OCI-LY7 (cell line): ENCODE data around the gene FABP6. TPM values are rescaled to one million over a fixed set of nuclear protein-coding genes. Genes with fewer than 3 reads are reported as not detected.

Source experiments
- BruUV-seq: library from RNA; stranded (reverse); fragments of 400-500 nt; replicated peaks from 2 replicates; lab custom pipeline; 2021; lab: Mats Ljungman, UMichigan
- CTCF ChIA-PET: fragments of 300-600 bp; sonication (Branson Sonifier 250); formaldehyde crosslinking; loops from one replicate; lab custom pipeline; 2022; ENCODE audit warnings: antibody characterized with exemption; ENCODE audit not compliant: unreplicated experiment; lab: Charles Lee
- POLR2A ChIA-PET: fragments of 300-600 bp; sonication (Branson Sonifier 250); formaldehyde crosslinking; loops from one replicate; lab custom pipeline; 2022; ENCODE audit warnings: antibody characterized with exemption; lab: Charles Lee
- DNase-seq: peaks from one replicate; pipeline ENCODE4 v3.0.0-alpha.2; 2015; ENCODE audit warnings: low spot score
- H2AFZ ChIP-seq: fragments of 200-600 bp; sonication (generic), shearing (Covaris generic); 2 replicates; pipeline ENCODE4 v1.6.1; 2014; ENCODE audit warnings: mild to moderate bottlenecking, antibody characterized with exemption, low read length, moderate library complexity
- H3K27ac ChIP-seq: fragments of 200-600 bp; sonication (generic); 2 replicates; pipeline ENCODE4 v1.5.1; 2014; ENCODE audit warnings: mixed run types, low read depth, mild to moderate bottlenecking, moderate library complexity, low read length, inconsistent platforms; ENCODE audit not compliant: poor library complexity, severe bottlenecking
- H3K36me3 ChIP-seq: fragments of 200-600 bp; sonication (generic); 2 replicates; pipeline ENCODE4 v1.6.1; 2014; ENCODE audit warnings: mild to moderate bottlenecking, antibody characterized with exemption, low read length, moderate library complexity, mixed read lengths; ENCODE audit not compliant: insufficient read depth
- H3K4me1 ChIP-seq: fragments of 200-600 bp; sonication (generic); 2 replicates; pipeline ENCODE4 v1.5.1; 2014; ENCODE audit warnings: mild to moderate bottlenecking, low read length; ENCODE audit not compliant: insufficient read depth, poor library complexity, severe bottlenecking
- H3K4me2 ChIP-seq: fragments of 200-600 bp; sonication (generic); 2 replicates; pipeline ENCODE4 v1.6.1; 2014; ENCODE audit warnings: mild to moderate bottlenecking, low read length
- H3K4me3 ChIP-seq: fragments of 200-600 bp; sonication (generic); 2 replicates; pipeline ENCODE4 v1.5.1; 2014; ENCODE audit warnings: mild to moderate bottlenecking, low read depth, low read length; ENCODE audit not compliant: poor library complexity, severe bottlenecking
- H3K79me2 ChIP-seq: fragments of 200-600 bp; sonication (generic); 2 replicates; pipeline ENCODE4 v1.6.1; 2016; ENCODE audit warnings: low read depth, mild to moderate bottlenecking, low read length, moderate library complexity, mixed read lengths; ENCODE audit not compliant: insufficient read depth
- H3K9me2 ChIP-seq: fragments of 200-600 bp; sonication (generic); 2 replicates; pipeline ENCODE4 v1.6.1; 2016; ENCODE audit warnings: mild to moderate bottlenecking, low read length, mixed read lengths; ENCODE audit not compliant: insufficient read depth
- H3K9me3 ChIP-seq: fragments of 200-600 bp; sonication (generic); 2 replicates; pipeline ENCODE4 v1.6.1; 2014; ENCODE audit warnings: mild to moderate bottlenecking, mixed run types, low read length, mixed read lengths
- H4K20me1 ChIP-seq: fragments of 200-600 bp; sonication (generic); 2 replicates; pipeline ENCODE4 v1.6.1; 2014; ENCODE audit warnings: mild to moderate bottlenecking, antibody characterized with exemption, low read length, moderate library complexity, mixed read lengths; ENCODE audit not compliant: insufficient read depth
- CTCF ChIP-seq: fragments of 200-600 bp; sonication (generic); conservative IDR thresholded peaks from 2 replicates; pipeline ENCODE4 v1.5.1; 2014; ENCODE audit warnings: mild to moderate bottlenecking, antibody characterized with exemption, low read length, moderate library complexity, mixed read lengths
- EZH2phosphoT487 ChIP-seq: fragments of 200-600 bp; sonication (generic); IDR thresholded peaks from 2 replicates; pipeline ENCODE4 v1.6.1; 2018; ENCODE audit warnings: low read depth, borderline replicate concordance, mild to moderate bottlenecking, mixed run types, antibody characterized with exemption, low read length, moderate library complexity, mixed read lengths
- intact Hi-C: fragments of 100-400 bp; cut with micrococcal nuclease; formaldehyde crosslinking; loops from one replicate; pipeline ENCODE4 v1.10.0; 2022; ENCODE audit not compliant: unreplicated experiment
- total RNA-seq, 2 experiments: library from RNA; depleted of rRNA in 1 of 2; stranded (reverse); fragments of >200 nt in 1 of 2; shearing (Covaris generic) in 1 of 2; gene quantifications; 2 replicates each; pipeline ENCODE4 v1.2.3, GENCODE V29; 2014 to 2022

Gene FABP6
- total RNA-seq, 2 experiments from 2014 or later: 0.69 TPM; not detected in 1

DNA sequence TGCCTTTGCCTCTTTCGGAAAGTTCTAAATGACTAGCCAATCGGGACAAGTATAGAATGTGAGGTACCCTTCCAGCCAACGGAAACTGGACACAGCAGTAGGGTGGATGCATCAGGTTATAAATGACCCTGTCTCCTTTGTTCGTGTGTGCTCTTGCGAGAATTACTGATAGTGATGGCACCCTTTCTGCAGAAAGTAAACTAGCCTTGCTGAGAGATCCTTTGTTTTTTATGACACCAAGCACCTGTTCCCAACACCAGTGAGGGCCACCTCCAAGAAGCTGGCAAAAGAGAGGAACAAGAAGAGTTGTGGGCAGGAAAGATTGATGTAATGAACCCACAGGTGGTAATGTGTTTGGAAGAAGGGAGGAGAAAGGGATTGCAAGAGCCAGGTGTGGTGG lies 42.8 kb upstream of the FABP6 start:
- intact Hi-C loops: no loop called here
- H2AFZ ChIP-seq: no peak overlapping the region
- no peak overlapping the region for H3K4me2 ChIP-seq
- H4K20me1 ChIP-seq: no peaks in the 10 kb centered on the region
- CTCF ChIA-PET: no interaction called here
- H3K36me3 ChIP-seq: no peaks in the 10 kb centered on the region
- H3K4me3 ChIP-seq: no peak overlapping the region
- no peak for TF ChIP-seq EZH2phosphoT487
- no peak for TF ChIP-seq CTCF
- H3K9me2 ChIP-seq: no peaks in the 10 kb centered on the region
- no peak overlapping the region for H3K27ac ChIP-seq
- no TSS peak for BruUV-seq
- POLR2A ChIA-PET: no interaction called here
- no peaks in the 10 kb centered on the region for H3K9me3 ChIP-seq
- DNase-seq: no peak
- H3K4me1 ChIP-seq: no peaks in the 10 kb centered on the region
- no peaks in the 10 kb centered on the region for H3K79me2 ChIP-seq

DNA sequence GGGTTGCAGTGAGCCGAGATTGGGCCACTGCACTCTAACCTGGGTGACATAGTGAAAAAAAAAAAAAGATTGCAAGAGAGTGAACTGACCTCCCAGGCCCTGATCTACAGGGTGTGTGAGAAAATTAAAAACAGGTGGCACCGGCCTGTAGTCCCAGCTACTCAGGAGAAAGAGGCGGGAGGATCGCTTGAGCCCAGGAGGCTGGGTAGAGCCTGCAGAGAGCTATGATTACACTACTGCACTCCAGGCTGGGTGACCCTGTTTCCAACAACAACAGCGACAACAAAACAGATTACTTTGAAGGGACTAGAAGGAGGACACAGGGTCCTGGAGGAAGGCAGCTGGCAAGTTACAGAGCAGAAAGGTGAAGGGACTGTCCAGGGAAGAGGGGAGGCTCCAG lies 42.2 kb upstream of the FABP6 start:
- Histone ChIP-seq H4K20me1 (no peaks in the 10 kb centered on the region), H3K4me2 (no peak overlapping the region), H3K4me3 (no peak overlapping the region), H3K9me2 (no peaks in the 10 kb centered on the region), H3K4me1 (no peaks in the 10 kb centered on the region), H2AFZ (no peak overlapping the region), H3K27ac (no peak overlapping the region), H3K9me3 (no peaks in the 10 kb centered on the region), H3K36me3 (no peaks in the 10 kb centered on the region), H3K79me2 (no peaks in the 10 kb centered on the region)
- intact Hi-C loops: no loop called here
- BruUV-seq: no TSS peak
- ChIA-PET POLR2A (interaction anchor here (0.7 to 0.8 kb wide), 2 partner anchors 11 to 1216 kb away, joined by 3 read pairs; no protein-coding TSS in a partner anchor), CTCF (no interaction called here)
- no peak for TF ChIP-seq EZH2phosphoT487
- TF ChIP-seq CTCF: no peak
- no peak for DNase-seq

GRCh38 chr5:160188141-160189015 lies 40.9 kb upstream of the FABP6 start:
- no peaks in the 10 kb centered on the region for H3K9me2 ChIP-seq
- H3K9me3 ChIP-seq: no peaks in the 10 kb centered on the region
- BruUV-seq: no TSS peak
- no peak for DNase-seq
- no peaks in the 10 kb centered on the region for H3K79me2 ChIP-seq
- CTCF ChIA-PET: no interaction called here
- H3K27ac ChIP-seq: no peak overlapping the region
- POLR2A ChIA-PET: interaction anchor here (0.6 kb wide), 3 partner anchors 25 to 1012 kb away, joined by 3 to 4 read pairs (median 3); no protein-coding TSS in a partner anchor
- no peak overlapping the region for H3K4me2 ChIP-seq
- no peak overlapping the region for H3K4me3 ChIP-seq
- TF ChIP-seq EZH2phosphoT487 (no peak), CTCF (no peak)
- intact Hi-C loops: no loop called here
- H2AFZ ChIP-seq: no peak overlapping the region
- no peaks in the 10 kb centered on the region for H3K36me3 ChIP-seq
- H3K4me1 ChIP-seq: no peaks in the 10 kb centered on the region
- no peaks in the 10 kb centered on the region for H4K20me1 ChIP-seq
